ENCODE measurements around the gene TLCD5.

The TLCD5 gene

GRCh38 chr11:120303004-120303637 is 22.0 kb upstream of the TLCD5 start:
- Histone ChIP-seq H4K8ac (ENCODE audit: low read depth, low read length) (no peak overlapping the region), H3K18ac (ENCODE audit: low read length) (peak overlapping the region; percentile 30), H2BK15ac (ENCODE audit: low read length) (no peak overlapping the region), H3K4me1 (ENCODE audit: control insufficient read depth in 2 of 2, insufficient read depth in 1 of 2, low read depth in 1 of 2, low read length in 2 of 2) (peaks cover 6 to 8% of the 10 kb centered on the region in 2 donors), H3K4me2 (ENCODE audit: insufficient read depth, low read length, poor library complexity, severe bottlenecking) (no peak overlapping the region), H2BK5ac (ENCODE audit: low read length) (no peak overlapping the region), H4K91ac (ENCODE audit: low read depth, low read length, poor library complexity) (no peak overlapping the region), H3K79me1 (ENCODE audit: low read depth, low read length) (no peaks in the 10 kb centered on the region), H3K27ac (replicated peaks; ENCODE audit: low read length) (no peak overlapping the region), H2AK5ac (ENCODE audit: low read depth, low read length) (no peak overlapping the region), H2AFZ (ENCODE audit: low read length) (no peak overlapping the region), H2BK120ac (ENCODE audit: low read depth, low read length) (no peak overlapping the region), H3K36me3 (replicated peaks in 1 of 2; ENCODE audit: control insufficient read depth in 2 of 2, insufficient read depth in 2 of 2, low read length in 2 of 2) (no peaks in the 10 kb centered on the region), H3K14ac (ENCODE audit: low read length) (no peak overlapping the region), H3K23ac (ENCODE audit: low read depth, low read length, poor library complexity) (no peak overlapping the region), H2BK12ac (ENCODE audit: low read length) (no peak overlapping the region), H3K27me3 (ENCODE audit: control insufficient read depth in 3 of 3, insufficient read depth in 3 of 3, low read depth in 1 of 3, low read length in 3 of 3) (peaks cover 0 to 35% (median 0%) of the 10 kb centered on the region in 3 experiments), H3K4ac (ENCODE audit: low read length) (no peak overlapping the region), H3K9ac (ENCODE audit: low read depth, low read length, poor library complexity) (no peak overlapping the region), H3K4me3 (ENCODE audit: low read length in 2 of 2) (no peak overlapping the region), H3K9me3 (replicated peaks in 1 of 2; ENCODE audit: control insufficient read depth in 2 of 2, insufficient read depth in 1 of 2, low read depth in 1 of 2, low read length in 2 of 2) (no peaks in the 10 kb centered on the region)
- no CpG with 5 or more reads among the region's 3 CpGs for WGBS, 2 donors (ENCODE audit: extremely low coverage in 2 of 2, insufficient read length in 2 of 2, insufficient replicate concordance in 1 of 2)
- peak; percentile 78 for DNase-seq (ENCODE audit: low spot score)

- no peak overlapping the region for H2BK12ac ChIP-seq (ENCODE audit: low read length)
- H3K27me3 ChIP-seq (ENCODE audit: control insufficient read depth in 3 of 3, insufficient read depth in 3 of 3, low read depth in 1 of 3, low read length in 3 of 3), result peaks cover 0 to 31% (median 0%) of the 10 kb centered on the region in 3 experiments
- H3K9me3 ChIP-seq (replicated peaks in 1 of 2; ENCODE audit: control insufficient read depth in 2 of 2, insufficient read depth in 1 of 2, low read depth in 1 of 2, low read length in 2 of 2), result no peaks in the 10 kb centered on the region
Observed at GRCh38 chr11:120304526-120304925, 20.6 kb upstream of the TLCD5 start.

GRCh38 chr11:120305286-120305685 is 19.8 kb upstream of the TLCD5 start:
- Histone ChIP-seq H2AK5ac (ENCODE audit: low read depth, low read length) (no peak overlapping the region), H3K4me2 (ENCODE audit: insufficient read depth, low read length, poor library complexity, severe bottlenecking) (no peak overlapping the region), H3K9ac (ENCODE audit: low read depth, low read length, poor library complexity) (no peak overlapping the region), H2AFZ (ENCODE audit: low read length) (no peak overlapping the region), H3K14ac (ENCODE audit: low read length) (no peak overlapping the region), H2BK12ac (ENCODE audit: low read length) (no peak overlapping the region), H3K79me1 (ENCODE audit: low read depth, low read length) (no peaks in the 10 kb centered on the region), H3K18ac (ENCODE audit: low read length) (no peak overlapping the region), H3K36me3 (replicated peaks in 1 of 2; ENCODE audit: control insufficient read depth in 2 of 2, insufficient read depth in 2 of 2, low read length in 2 of 2) (no peaks in the 10 kb centered on the region), H3K4me1 (ENCODE audit: control insufficient read depth in 2 of 2, insufficient read depth in 1 of 2, low read depth in 1 of 2, low read length in 2 of 2) (peaks cover 6 to 7% of the 10 kb centered on the region in 2 donors), H3K9me3 (replicated peaks in 1 of 2; ENCODE audit: control insufficient read depth in 2 of 2, insufficient read depth in 1 of 2, low read depth in 1 of 2, low read length in 2 of 2) (no peaks in the 10 kb centered on the region), H4K91ac (ENCODE audit: low read depth, low read length, poor library complexity) (no peak overlapping the region), H4K8ac (ENCODE audit: low read depth, low read length) (no peak overlapping the region), H3K4ac (ENCODE audit: low read length) (no peak overlapping the region), H3K4me3 (ENCODE audit: low read length in 2 of 2) (no peak overlapping the region), H3K23ac (ENCODE audit: low read depth, low read length, poor library complexity) (no peak overlapping the region), H2BK120ac (ENCODE audit: low read depth, low read length) (no peak overlapping the region), H3K27ac (replicated peaks; ENCODE audit: low read length) (no peak overlapping the region), H2BK15ac (ENCODE audit: low read length) (no peak overlapping the region), H2BK5ac (ENCODE audit: low read length) (no peak overlapping the region), H3K27me3 (ENCODE audit: control insufficient read depth in 3 of 3, insufficient read depth in 3 of 3, low read depth in 1 of 3, low read length in 3 of 3) (peaks cover 0 to 33% (median 0%) of the 10 kb centered on the region in 3 experiments)
- no peak for DNase-seq (ENCODE audit: low spot score)
- WGBS, 2 donors (ENCODE audit: extremely low coverage in 2 of 2, insufficient read length in 2 of 2, insufficient replicate concordance in 1 of 2), result no CpG with 5 or more reads among the region's 12 CpGs

More at GRCh38 chr11:120304526-120304925, 20.6 kb upstream of the TLCD5 start:
- H3K79me1 ChIP-seq (ENCODE audit: low read depth, low read length), result no peaks in the 10 kb centered on the region
- no peak overlapping the region for H2AFZ ChIP-seq (ENCODE audit: low read length)
- H2BK5ac ChIP-seq (ENCODE audit: low read length), result no peak overlapping the region
- H2BK120ac ChIP-seq (ENCODE audit: low read depth, low read length), result no peak overlapping the region
- H3K23ac ChIP-seq (ENCODE audit: low read depth, low read length, poor library complexity), result no peak overlapping the region
- no peak overlapping the region for H3K18ac ChIP-seq (ENCODE audit: low read length)
- no peak overlapping the region for H4K91ac ChIP-seq (ENCODE audit: low read depth, low read length, poor library complexity)
- H4K8ac ChIP-seq (ENCODE audit: low read depth, low read length), result no peak overlapping the region
- no peak overlapping the region for H2BK15ac ChIP-seq (ENCODE audit: low read length)
- no peak overlapping the region for H2AK5ac ChIP-seq (ENCODE audit: low read depth, low read length)
- no peaks in the 10 kb centered on the region for H3K36me3 ChIP-seq (replicated peaks in 1 of 2; ENCODE audit: control insufficient read depth in 2 of 2, insufficient read depth in 2 of 2, low read length in 2 of 2)
- peaks cover 6 to 8% of the 10 kb centered on the region in 2 donors for H3K4me1 ChIP-seq (ENCODE audit: control insufficient read depth in 2 of 2, insufficient read depth in 1 of 2, low read depth in 1 of 2, low read length in 2 of 2)
- H3K4ac ChIP-seq (ENCODE audit: low read length), result no peak overlapping the region
- H3K4me2 ChIP-seq (ENCODE audit: insufficient read depth, low read length, poor library complexity, severe bottlenecking), result no peak overlapping the region
- H3K27ac ChIP-seq (replicated peaks; ENCODE audit: low read length), result no peak overlapping the region
- H3K4me3 ChIP-seq (ENCODE audit: low read length in 2 of 2), result no peak overlapping the region
- no peak overlapping the region for H3K14ac ChIP-seq (ENCODE audit: low read length)
- no peak for DNase-seq (ENCODE audit: low spot score)
- no peak overlapping the region for H3K9ac ChIP-seq (ENCODE audit: low read depth, low read length, poor library complexity)

- H3K79me1 ChIP-seq (ENCODE audit: low read depth, low read length), result no peaks in the 10 kb centered on the region
- no peak overlapping the region for H3K9ac ChIP-seq (ENCODE audit: low read depth, low read length, poor library complexity)
- no peaks in the 10 kb centered on the region for H3K36me3 ChIP-seq (replicated peaks in 1 of 2; ENCODE audit: control insufficient read depth in 2 of 2, insufficient read depth in 2 of 2, low read length in 2 of 2)
- no peak overlapping the region for H2BK12ac ChIP-seq (ENCODE audit: low read length)
- H4K8ac ChIP-seq (ENCODE audit: low read depth, low read length), result no peak overlapping the region
- peak overlapping the region; percentile 79 for H3K18ac ChIP-seq (ENCODE audit: low read length)
- no peak overlapping the region for H2BK15ac ChIP-seq (ENCODE audit: low read length)
- no peak for DNase-seq (ENCODE audit: low spot score)
- H2AFZ ChIP-seq (ENCODE audit: low read length), result no peak overlapping the region
- no peak overlapping the region for H3K14ac ChIP-seq (ENCODE audit: low read length)
- H3K9me3 ChIP-seq (replicated peaks in 1 of 2; ENCODE audit: control insufficient read depth in 2 of 2, insufficient read depth in 1 of 2, low read depth in 1 of 2, low read length in 2 of 2), result no peaks in the 10 kb centered on the region
- H3K4me2 ChIP-seq (ENCODE audit: insufficient read depth, low read length, poor library complexity, severe bottlenecking), result no peak overlapping the region
- H4K91ac ChIP-seq (ENCODE audit: low read depth, low read length, poor library complexity), result no peak overlapping the region
- H3K27me3 ChIP-seq (ENCODE audit: control insufficient read depth in 3 of 3, insufficient read depth in 3 of 3, low read depth in 1 of 3, low read length in 3 of 3), result peaks cover 0 to 35% (median 0%) of the 10 kb centered on the region in 3 experiments
- H2AK5ac ChIP-seq (ENCODE audit: low read depth, low read length), result peak overlapping the region; percentile 51
- H3K4me1 ChIP-seq (ENCODE audit: control insufficient read depth in 2 of 2, insufficient read depth in 1 of 2, low read depth in 1 of 2, low read length in 2 of 2), result peaks cover 6 to 7% of the 10 kb centered on the region in 2 donors
- no peak overlapping the region for H2BK5ac ChIP-seq (ENCODE audit: low read length)
- no peak overlapping the region for H3K4ac ChIP-seq (ENCODE audit: low read length)
- no peak overlapping the region for H2BK120ac ChIP-seq (ENCODE audit: low read depth, low read length)
- H3K27ac ChIP-seq (replicated peaks; ENCODE audit: low read length), result no peak overlapping the region
- no peak overlapping the region for H3K4me3 ChIP-seq (ENCODE audit: low read length in 2 of 2)
- no peak overlapping the region for H3K23ac ChIP-seq (ENCODE audit: low read depth, low read length, poor library complexity)
- no CpG with 5 or more reads among the region's 11 CpGs for WGBS, 2 donors (ENCODE audit: extremely low coverage in 2 of 2, insufficient read length in 2 of 2, insufficient replicate concordance in 1 of 2)
Observed at GRCh38 chr11:120306519-120307242, 18.4 kb upstream of the TLCD5 start.
